ENCODE data around the gene ADAMTS12. TPM values are rescaled to one million over a fixed set of nuclear protein-coding genes. Genes with fewer than 3 reads are reported as not detected.

Gene ADAMTS12
- total RNA-seq, 1 experiment from 2014 or later = 6.2 TPM

DNA sequence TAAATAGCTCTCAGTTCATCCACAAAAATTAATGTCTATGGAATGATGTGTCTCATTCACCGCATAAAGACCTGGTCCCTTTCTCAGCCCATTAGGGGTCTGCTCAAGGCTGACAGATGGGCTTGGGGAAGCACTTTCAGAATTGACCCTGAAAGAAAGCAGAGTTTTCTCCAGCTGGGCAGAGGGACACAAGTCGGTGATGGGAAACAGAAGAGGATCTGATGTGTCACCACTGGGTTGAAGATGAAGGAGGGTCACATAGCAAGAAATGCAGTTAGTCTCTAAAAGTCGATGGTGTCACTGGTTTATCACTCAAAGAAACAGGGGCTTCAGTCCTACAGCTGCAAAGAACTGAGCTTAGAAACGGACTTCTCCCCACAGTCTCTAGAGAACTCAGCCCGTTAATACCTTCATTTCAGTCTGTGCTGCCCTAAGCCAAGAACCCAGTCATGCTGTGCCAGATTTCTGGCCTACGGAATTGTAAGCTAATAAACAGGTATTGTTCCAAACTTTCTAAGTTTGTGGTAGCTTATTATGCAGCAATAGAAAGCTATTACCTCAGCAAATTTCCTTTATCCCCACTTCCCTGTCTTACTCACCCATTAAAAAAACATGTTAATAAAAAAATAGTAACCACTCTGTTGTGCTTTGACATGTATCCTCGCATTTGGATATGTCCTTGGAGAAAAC, 64.6 kb downstream of the ADAMTS12 start:
- H2BK15ac ChIP-seq (ENCODE audit: low read depth, low read length) = no peak overlapping the region
- no peak overlapping the region for H4K5ac ChIP-seq (ENCODE audit: insufficient read length, low read depth, low read length)
- Mint-ChIP-seq H3K9me3 (no peaks in the 10 kb centered on the region; a peak in 1 of 5 replicates), H3K4me1 (peaks cover 14 to 23% of the 10 kb centered on the region in 2 experiments), H3K27me3 (ENCODE audit: low read depth) (no peaks in the 10 kb centered on the region), H3K27ac (peak overlapping the region in 1 of 3 experiments; percentile 72; a peak in 1 of 7 replicates), H3K4me3 (no peak overlapping the region), H3K36me3 (ENCODE audit: insufficient read depth in 1 of 3, low read depth in 3 of 3) (no peaks in the 10 kb centered on the region)
- DNase-seq = no peak
- H3K27ac ChIP-seq (ENCODE audit: insufficient read length, low read depth, low read length) = no peak overlapping the region
- H4K91ac ChIP-seq (ENCODE audit: insufficient read length, low read depth, low read length) = no peak overlapping the region
- TF ChIP-seq, protein P1, sequence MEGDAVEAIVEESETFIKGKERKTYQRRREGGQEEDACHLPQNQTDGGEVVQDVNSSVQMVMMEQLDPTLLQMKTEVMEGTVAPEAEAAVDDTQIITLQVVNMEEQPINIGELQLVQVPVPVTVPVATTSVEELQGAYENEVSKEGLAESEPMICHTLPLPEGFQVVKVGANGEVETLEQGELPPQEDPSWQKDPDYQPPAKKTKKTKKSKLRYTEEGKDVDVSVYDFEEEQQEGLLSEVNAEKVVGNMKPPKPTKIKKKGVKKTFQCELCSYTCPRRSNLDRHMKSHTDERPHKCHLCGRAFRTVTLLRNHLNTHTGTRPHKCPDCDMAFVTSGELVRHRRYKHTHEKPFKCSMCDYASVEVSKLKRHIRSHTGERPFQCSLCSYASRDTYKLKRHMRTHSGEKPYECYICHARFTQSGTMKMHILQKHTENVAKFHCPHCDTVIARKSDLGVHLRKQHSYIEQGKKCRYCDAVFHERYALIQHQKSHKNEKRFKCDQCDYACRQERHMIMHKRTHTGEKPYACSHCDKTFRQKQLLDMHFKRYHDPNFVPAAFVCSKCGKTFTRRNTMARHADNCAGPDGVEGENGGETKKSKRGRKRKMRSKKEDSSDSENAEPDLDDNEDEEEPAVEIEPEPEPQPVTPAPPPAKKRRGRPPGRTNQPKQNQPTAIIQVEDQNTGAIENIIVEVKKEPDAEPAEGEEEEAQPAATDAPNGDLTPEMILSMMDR (conservative IDR thresholded peaks at IDR 0.05) = no peak
- H3K4me2 ChIP-seq (ENCODE audit: insufficient read depth, insufficient read length, low read length) = no peak overlapping the region
- H3K4me1 ChIP-seq (ENCODE audit: insufficient read depth, low read length) = peaks cover 5% of the 10 kb centered on the region
- no peak overlapping the region for H3K14ac ChIP-seq (ENCODE audit: insufficient read depth, low read length)
- WGBS (ENCODE audit: extremely low coverage, insufficient read length, low lambda C conversion rate) = no CpG with 5 or more reads among the region's 7 CpGs
- H2BK5ac ChIP-seq (ENCODE audit: insufficient read length, low read length) = no peak overlapping the region
- H3K9ac ChIP-seq (ENCODE audit: extremely low read depth, insufficient read length, low read length) = no peak overlapping the region
- no peak overlapping the region for H2BK20ac ChIP-seq (ENCODE audit: low read depth, low read length, poor library complexity, severe bottlenecking)
- no peaks in the 10 kb centered on the region for H4K20me1 ChIP-seq (ENCODE audit: control insufficient read depth, insufficient read depth, insufficient read length)
- H4K8ac ChIP-seq (replicated peaks; ENCODE audit: insufficient read length, low read depth, low read length) = no peak overlapping the region
- H3K23me2 ChIP-seq (ENCODE audit: insufficient read length, low read depth, low read length, poor library complexity, severe bottlenecking) = no peaks in the 10 kb centered on the region
- no peak overlapping the region for H2BK120ac ChIP-seq (ENCODE audit: low read depth, low read length, poor library complexity, severe bottlenecking)
- no peak overlapping the region for H2BK12ac ChIP-seq (ENCODE audit: insufficient read length, low read depth, low read length)
- no peaks in the 10 kb centered on the region for H3K27me3 ChIP-seq (ENCODE audit: insufficient read depth, low read length)
- no peak overlapping the region for H2AK5ac ChIP-seq (ENCODE audit: insufficient read length, low read length)
- H2AFZ ChIP-seq (ENCODE audit: low read length) = no peak overlapping the region
- H3K79me1 ChIP-seq (ENCODE audit: insufficient read depth, low read depth, low read length, poor library complexity, severe bottlenecking) = no peaks in the 10 kb centered on the region
- H3T11ph ChIP-seq (ENCODE audit: low read length) = no peak overlapping the region
- no peak overlapping the region for H3K56ac ChIP-seq (ENCODE audit: insufficient read length, low read depth, low read length)
- no peaks in the 10 kb centered on the region for H3K9me3 ChIP-seq (ENCODE audit: control insufficient read depth, low read depth, low read length)
- H3K79me2 ChIP-seq (ENCODE audit: insufficient read depth, low read length) = no peaks in the 10 kb centered on the region
- H3K23ac ChIP-seq (ENCODE audit: insufficient read length, low read depth, low read length) = no peak overlapping the region
- H3K4ac ChIP-seq (ENCODE audit: low read depth, low read length) = no peak overlapping the region
- H3K18ac ChIP-seq (ENCODE audit: insufficient read length, low read depth, low read length) = no peak overlapping the region

Data from H9 (cell line).